ENCODE results near the gene ELMOD3.
"Not testable (repeated sequence)": the region's sequence is repeated elsewhere in the genome, so short reads cannot be mapped to it uniquely, and the experiment has no call there.

ELMOD3 gene

GRCh38 chr2:85354286-85355072, at the start of gene ELMOD3, which contains the start of gene RETSAT:
Gene ELMOD3, plus strand, starts transcription at chr2:85354769. Its CDS starts 2,430 bp downstream, at chr2:85357199.
Gene RETSAT, minus strand, starts transcription at chr2:85354528. Its CDS starts 21 bp downstream, at chr2:85354507.
- peak; percentile 98 for DNase-seq (ENCODE audit: low spot score)

- no peak for DNase-seq (ENCODE audit: low spot score)
Measured at GRCh38 chr2:85307527-85307897, 47.1 kb upstream of the ELMOD3 start.

DNA sequence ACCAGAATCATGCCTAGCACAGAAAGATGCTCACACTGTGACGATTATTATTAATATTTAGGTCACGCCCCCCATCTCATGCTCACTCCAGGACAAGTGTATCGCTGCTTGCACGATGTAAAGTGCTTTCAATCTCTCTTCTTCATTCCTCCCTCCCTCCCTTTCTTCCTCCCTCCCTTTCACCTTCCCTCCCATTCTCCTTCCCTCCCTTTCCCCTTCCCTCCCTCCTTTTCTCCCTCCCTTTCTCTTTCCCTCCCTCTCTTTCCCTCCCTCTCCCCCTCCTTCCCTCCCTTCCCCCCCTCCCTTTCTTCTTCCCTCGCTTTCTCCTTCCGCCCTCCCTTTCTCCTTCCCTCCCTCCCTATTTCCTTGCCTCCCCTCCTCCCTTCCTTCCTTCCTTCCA, 46.4 kb upstream of the ELMOD3 start:
- DNase-seq (ENCODE audit: low spot score) = no peak

DNA sequence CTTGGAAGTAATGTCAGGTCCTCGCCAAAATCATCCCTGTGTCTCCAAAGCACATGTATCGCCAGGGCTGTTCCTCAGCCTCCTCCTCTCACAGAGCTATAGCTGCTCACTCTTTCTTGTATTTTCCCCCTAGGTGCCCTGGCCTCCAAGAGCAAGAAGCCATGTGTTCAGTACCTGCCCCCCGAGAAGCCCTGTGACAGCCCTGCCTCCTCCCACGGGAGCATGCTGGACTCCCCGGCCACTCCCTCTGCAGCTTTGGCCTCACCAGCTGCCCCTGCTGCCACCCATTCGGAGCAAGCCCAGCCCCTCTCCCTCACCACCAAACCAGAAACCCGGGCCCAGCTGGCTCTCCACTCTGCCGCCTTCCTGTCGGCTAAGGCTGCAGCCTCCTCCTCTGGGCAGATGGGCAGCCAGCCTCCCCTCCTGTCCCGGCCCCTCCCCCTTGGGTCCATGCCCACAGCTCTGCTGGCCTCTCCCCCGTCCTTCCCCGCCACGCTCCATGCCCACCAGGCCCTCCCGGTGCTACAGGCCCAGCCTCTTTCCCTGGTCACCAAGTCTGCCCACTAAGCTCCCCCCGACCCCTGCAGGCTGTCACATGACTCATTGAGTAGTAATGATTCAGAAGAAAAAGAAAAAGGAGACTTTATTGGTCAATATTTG, 45.5 kb upstream of the ELMOD3 start:
- no peak for DNase-seq (ENCODE audit: low spot score)

GRCh38 chr2:85309699-85310321, 44.8 kb upstream of the ELMOD3 start:
- no peak for DNase-seq (ENCODE audit: low spot score)

GRCh38 chr2:85310330-85310729, 44.2 kb upstream of the ELMOD3 start:
- no peak for DNase-seq (ENCODE audit: low spot score)

DNA sequence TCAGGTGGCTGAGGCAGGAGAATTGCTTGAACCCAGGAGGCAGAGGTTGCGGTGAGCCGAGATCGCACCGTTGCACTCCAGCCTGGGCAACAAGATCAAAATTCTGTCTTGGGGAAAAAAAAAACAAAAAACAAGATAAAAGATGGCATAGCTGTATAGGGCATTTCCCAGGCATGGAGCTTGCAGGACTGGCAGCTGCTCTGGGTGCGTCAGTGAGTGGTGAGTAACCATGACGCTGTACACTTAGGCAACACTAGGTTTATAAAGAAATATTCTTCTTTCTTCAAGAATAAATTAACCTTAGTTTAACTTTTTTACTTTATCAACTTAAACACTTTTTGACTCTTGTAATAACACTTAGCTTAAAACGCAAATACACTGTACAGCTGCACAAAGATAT, 42.2 kb upstream of the ELMOD3 start:
- DNase-seq (ENCODE audit: low spot score) = no peak

- DNase-seq (ENCODE audit: low spot score) = no peak
Measured at GRCh38 chr2:85314884-85315242, 39.7 kb upstream of the ELMOD3 start.

GRCh38 chr2:85315921-85316320, 38.6 kb upstream of the ELMOD3 start:
- not testable (repeated sequence) for DNase-seq (ENCODE audit: low spot score)

DNA sequence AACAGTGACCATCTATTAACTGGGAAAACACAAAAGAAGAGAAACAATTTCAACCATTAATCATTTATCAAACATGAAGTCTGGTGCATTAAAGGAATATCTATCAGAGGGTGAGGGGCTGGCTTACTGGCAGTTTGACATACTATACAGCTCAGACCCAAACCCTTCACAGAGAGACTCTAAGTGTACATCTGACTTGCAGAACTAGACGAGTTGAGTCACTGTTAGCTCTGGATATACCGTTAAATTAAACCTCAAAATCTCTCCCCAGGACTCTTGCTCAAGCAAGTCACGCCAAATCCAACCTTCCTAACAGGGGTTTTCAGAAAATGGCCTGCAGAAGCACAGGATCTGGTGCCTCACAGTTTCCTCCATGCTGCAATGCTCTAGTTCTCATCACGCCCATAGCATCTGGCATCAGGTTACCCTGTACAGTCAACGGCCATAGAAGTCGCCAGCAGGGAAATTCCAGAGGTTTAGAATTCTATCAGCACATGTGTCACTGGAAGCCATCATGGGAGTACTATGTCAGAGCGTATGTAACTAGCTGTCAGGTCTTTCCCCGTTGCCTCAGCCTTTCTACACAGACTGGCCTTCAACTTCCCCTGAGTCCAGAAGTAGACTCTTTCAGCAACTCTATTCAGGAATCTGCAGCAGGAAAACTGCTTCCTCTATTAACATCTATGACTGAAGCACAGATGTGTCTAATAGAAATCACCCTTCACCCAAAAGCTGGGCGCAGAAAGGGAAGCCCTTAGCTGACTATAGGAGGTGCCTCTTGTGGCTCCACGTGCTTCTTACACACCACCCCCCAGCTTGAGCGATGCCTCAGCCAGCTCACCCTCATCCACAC, 36.1 kb upstream of the ELMOD3 start:
- no peak for DNase-seq (ENCODE audit: low spot score)

DNA sequence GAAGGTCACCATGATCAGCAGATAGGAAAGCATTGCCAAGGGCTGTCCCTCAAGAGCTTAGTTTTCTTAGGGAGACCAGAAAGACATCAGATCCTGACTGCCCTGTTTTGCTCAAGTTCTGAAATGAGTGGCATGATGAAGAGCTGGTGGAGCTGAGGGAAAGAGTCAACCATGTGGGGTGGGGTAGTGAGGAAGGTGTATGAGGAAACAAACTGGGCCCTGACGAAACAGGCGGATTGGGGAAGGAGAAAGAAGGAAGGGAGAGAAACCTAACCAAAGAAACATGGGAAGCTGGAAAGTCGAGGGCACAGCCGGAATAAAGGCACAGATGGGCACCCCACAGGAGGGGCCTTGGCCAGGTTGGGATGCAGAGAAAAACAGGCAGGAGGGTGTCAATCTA, 34.8 kb upstream of the ELMOD3 start:
- DNase-seq (ENCODE audit: low spot score) = no peak

DNA sequence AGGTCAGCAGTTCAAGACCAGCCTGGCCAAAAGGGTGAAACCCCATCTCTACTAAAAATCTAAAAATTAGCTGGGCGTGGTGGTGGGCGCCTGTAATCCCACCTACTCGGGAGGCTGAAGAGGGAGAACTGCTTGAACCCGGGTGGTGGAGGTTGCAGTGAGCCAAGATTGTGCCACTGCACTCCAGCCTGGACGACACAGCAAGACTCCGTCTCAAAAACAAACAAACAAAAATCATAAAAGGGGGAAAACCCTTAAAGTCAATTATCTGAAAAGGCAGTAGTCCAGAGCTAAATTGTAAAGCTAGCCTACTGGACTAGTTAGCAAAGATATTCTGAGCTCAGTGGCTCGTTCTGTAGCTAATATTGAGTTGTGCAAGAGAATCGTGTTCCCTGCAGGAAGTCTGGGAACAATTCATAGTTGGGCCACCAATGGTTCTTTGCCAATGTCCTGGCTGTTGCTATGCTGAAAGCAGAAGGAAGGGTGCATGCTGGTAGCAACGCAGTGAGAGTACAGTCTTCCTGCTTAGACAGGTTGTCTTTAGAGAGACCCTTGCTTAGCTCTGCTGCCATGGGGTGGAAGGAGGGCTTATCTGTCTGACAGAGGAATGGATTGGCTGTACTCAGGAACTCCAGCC, 31.1 kb upstream of the ELMOD3 start:
- DNase-seq (ENCODE audit: low spot score) = no peak

DNA sequence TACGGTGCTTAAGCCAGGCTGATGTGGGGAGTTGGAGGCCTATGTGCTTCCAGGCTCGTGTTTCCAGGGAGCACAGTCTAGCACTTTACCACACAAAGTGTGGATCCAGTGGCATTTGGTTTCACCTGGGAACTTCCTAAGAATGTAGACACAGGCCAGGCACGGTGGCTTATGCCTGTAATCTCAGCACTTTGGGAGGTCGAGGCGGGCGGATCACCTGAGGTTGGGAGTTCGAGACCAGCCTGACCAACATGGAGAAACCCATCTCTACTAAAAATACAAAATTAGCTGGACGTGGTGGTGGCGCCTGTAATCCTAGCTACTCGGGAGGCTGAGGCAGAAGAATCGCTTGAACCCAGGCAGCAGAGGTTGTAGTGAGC, 30.6 kb upstream of the ELMOD3 start:
- not testable (repeated sequence) for DNase-seq (ENCODE audit: low spot score)

GRCh38 chr2:85324639-85325465, 29.7 kb upstream of the ELMOD3 start:
- DNase-seq (ENCODE audit: low spot score) = no peak

GRCh38 chr2:85325466-85325811, 29.1 kb upstream of the ELMOD3 start:
- DNase-seq (ENCODE audit: low spot score) = no peak

DNA sequence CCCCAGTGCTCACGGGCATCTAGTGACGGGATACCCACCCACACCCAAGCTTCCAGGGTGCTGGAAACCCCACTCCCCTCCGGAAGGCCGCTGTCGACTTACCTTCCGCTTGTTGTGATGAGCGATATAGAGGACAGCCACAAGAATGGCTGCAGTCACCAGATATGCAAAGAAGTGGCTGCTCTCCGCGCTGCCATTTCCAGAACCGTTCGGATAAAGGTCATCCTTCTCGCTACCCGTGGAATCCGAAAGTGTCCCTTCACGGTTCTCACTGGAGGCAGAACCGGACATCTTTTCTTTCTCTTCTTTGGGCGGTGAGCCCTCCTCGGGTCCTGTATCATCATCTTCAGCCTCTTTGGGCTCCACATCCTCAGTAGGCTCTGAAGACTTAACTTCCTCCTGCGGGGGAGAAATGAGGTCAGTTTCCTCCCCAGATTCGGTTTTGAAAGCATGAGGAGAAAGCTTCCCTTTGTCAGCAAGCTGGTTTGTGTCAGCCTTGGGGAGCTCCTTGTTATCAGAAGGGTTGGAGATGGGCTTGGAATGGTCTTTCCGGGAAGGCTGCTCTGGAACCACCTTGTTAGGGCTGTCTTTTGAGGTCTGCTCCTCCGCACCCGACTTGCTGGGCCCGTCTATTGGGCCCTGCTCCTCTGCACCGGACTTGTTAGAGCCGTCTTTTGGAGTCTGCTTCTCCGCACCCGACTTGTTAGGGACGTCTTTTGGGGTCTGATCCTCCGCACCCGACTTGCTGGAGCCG, 28.0 kb upstream of the ELMOD3 start:
- DNase-seq (ENCODE audit: low spot score) = peak; percentile 36

GRCh38 chr2:85327160-85327821, 27.3 kb upstream of the ELMOD3 start:
- peak; percentile 50 for DNase-seq (ENCODE audit: low spot score)

- DNase-seq (ENCODE audit: low spot score) = peak; percentile 92
Measured at GRCh38 chr2:85327822-85328617, 26.5 kb upstream of the ELMOD3 start, which contains the start of gene TGOLN2. Gene TGOLN2, minus strand, starts transcription at chr2:85327989. Its CDS starts 27 bp downstream, at chr2:85327962.

GRCh38 chr2:85329181-85329651, 25.4 kb upstream of the ELMOD3 start:
- peak; percentile 42 for DNase-seq (ENCODE audit: low spot score)
